NT2/D1 (cell line): ENCODE data around the gene C12orf76.
A peak's percentile ranks its signal among the peaks of the same experiment; 100 is the strongest.
"Not testable (repeated sequence)": the region's sequence is repeated elsewhere in the genome, so short reads cannot be mapped to it uniquely, and the experiment has no call there.

ENCODE experiments used
- DNase-seq: peaks from one replicate; pipeline ENCODE4 v3.0.0-alpha.2; 2011; ENCODE audit warnings: low read depth, low spot score
- H3K27me3 ChIP-seq: 2 replicates; pipeline ENCODE4 v1.6.0; 2011; ENCODE audit warnings: mild to moderate bottlenecking; ENCODE audit not compliant: insufficient read length, insufficient read depth
- H3K36me3 ChIP-seq: 2 replicates; pipeline ENCODE4 v1.6.1; 2011; ENCODE audit warnings: mild to moderate bottlenecking, low read length, mixed read lengths; ENCODE audit not compliant: insufficient read depth, insufficient read length
- H3K4me1 ChIP-seq: 2 replicates; pipeline ENCODE4 v1.5.1; 2011; ENCODE audit not compliant: insufficient read depth, insufficient read length
- H3K4me3 ChIP-seq: 2 replicates; pipeline ENCODE4 v1.5.1; 2011; ENCODE audit warnings: low read depth; ENCODE audit not compliant: insufficient read length
- H3K9ac ChIP-seq: 2 replicates; pipeline ENCODE4 v1.6.0; 2011; ENCODE audit warnings: low read depth; ENCODE audit not compliant: insufficient read length
- H3K9me3 ChIP-seq: 2 replicates; pipeline ENCODE4 v1.5.1; 2011; ENCODE audit warnings: mild to moderate bottlenecking, low read length; ENCODE audit not compliant: insufficient read depth
- SUZ12 ChIP-seq: IDR thresholded peaks from 2 replicates; pipeline ENCODE4 v1.6.1; 2011; ENCODE audit not compliant: insufficient read length, insufficient read depth; ENCODE audit errors: extremely low read depth
- YY1 ChIP-seq: IDR thresholded peaks from 2 replicates; pipeline ENCODE4 v1.6.1; 2011; ENCODE audit not compliant: insufficient read length, insufficient read depth
- ZNF274 ChIP-seq: IDR thresholded peaks from 2 replicates; pipeline ENCODE4 v1.6.1; 2011; ENCODE audit warnings: mild to moderate bottlenecking, low read depth, low read length

The C12orf76 gene

GRCh38 chr12:110048242-110049027 lies at the start of gene C12orf76:
TSS of gene C12orf76 (minus strand) at chr12:110048522. CDS start at chr12:110048495, 27 bp downstream.
- H3K4me1 ChIP-seq: no peaks in the 10 kb centered on the region
- H3K4me3 ChIP-seq: peak within 1 kb of the TSS; percentile 98
- no peaks in the 10 kb centered on the region for H3K9me3 ChIP-seq
- peaks cover 10% of the 10 kb centered on the region for H3K36me3 ChIP-seq
- DNase-seq: peak; percentile 89
- no peak for TF ChIP-seq YY1
- no peak for TF ChIP-seq ZNF274
- no peak for TF ChIP-seq SUZ12
- peak within 1 kb of the TSS; percentile 97 for H3K9ac ChIP-seq
- H3K27me3 ChIP-seq: no peaks in the 10 kb centered on the region

- H3K4me1 ChIP-seq: no peaks in the 10 kb centered on the region
- no peak for DNase-seq
- no peaks in the 10 kb centered on the region for H3K9me3 ChIP-seq
- H3K36me3 ChIP-seq: no peaks in the 10 kb centered on the region
- no peak overlapping the region for H3K4me3 ChIP-seq
- TF ChIP-seq ZNF274 (no peak), SUZ12 (no peak), YY1 (no peak)
- H3K9ac ChIP-seq: no peak overlapping the region
- H3K27me3 ChIP-seq: no peaks in the 10 kb centered on the region
Measured at GRCh38 chr12:110093631-110094311, 45.4 kb upstream of the C12orf76 start.

GRCh38 chr12:110091136-110091711 lies 42.9 kb upstream of the C12orf76 start:
- Histone ChIP-seq H3K4me3 (no peak overlapping the region), H3K27me3 (no peaks in the 10 kb centered on the region), H3K4me1 (no peaks in the 10 kb centered on the region), H3K9me3 (no peaks in the 10 kb centered on the region), H3K36me3 (no peaks in the 10 kb centered on the region), H3K9ac (no peak overlapping the region)
- DNase-seq: no peak
- TF ChIP-seq SUZ12 (no peak), YY1 (no peak), ZNF274 (no peak)

- Histone ChIP-seq H3K9me3 (no peaks in the 10 kb centered on the region), H3K9ac (no peak overlapping the region), H3K4me3 (no peak overlapping the region), H3K4me1 (no peaks in the 10 kb centered on the region), H3K36me3 (no peaks in the 10 kb centered on the region), H3K27me3 (no peaks in the 10 kb centered on the region)
- TF ChIP-seq ZNF274: no peak
- TF ChIP-seq SUZ12: no peak
- no peak for TF ChIP-seq YY1
- no peak for DNase-seq
Measured at GRCh38 chr12:110090266-110091135, 42.2 kb upstream of the C12orf76 start.

- Histone ChIP-seq H3K4me1 (no peaks in the 10 kb centered on the region), H3K9me3 (no peaks in the 10 kb centered on the region), H3K4me3 (no peak overlapping the region), H3K36me3 (no peaks in the 10 kb centered on the region), H3K9ac (no peak overlapping the region), H3K27me3 (no peaks in the 10 kb centered on the region)
- no peak for DNase-seq
- no peak for TF ChIP-seq SUZ12
- no peak for TF ChIP-seq YY1
- TF ChIP-seq ZNF274: no peak
Measured at GRCh38 chr12:110088936-110089335, 40.6 kb upstream of the C12orf76 start.

GRCh38 chr12:110088216-110088615 lies 39.9 kb upstream of the C12orf76 start:
- not testable (repeated sequence) for H3K4me1 ChIP-seq, H3K27me3 ChIP-seq, H3K4me3 ChIP-seq, H3K36me3 ChIP-seq, H3K9ac ChIP-seq, DNase-seq, H3K9me3 ChIP-seq
